Retinal pigment epithelial cell (primary cell): ENCODE data around the gene ANKMY2.
A peak's percentile ranks its signal among the peaks of the same experiment; 100 is the strongest.
"Not testable (repeated sequence)": the region's sequence is repeated elsewhere in the genome, so short reads cannot be mapped to it uniquely, and the experiment has no call there.

Experiments used
- DNase-seq: peaks from one replicate; pipeline ENCODE4 v3.0.0-alpha.2; 2010; ENCODE audit warnings: low read depth
- H3K4me3 ChIP-seq: 2 replicates; pipeline ENCODE4 v1.5.1; 2011; ENCODE audit warnings: mild to moderate bottlenecking, low read length, control low read depth, moderate library complexity
- TF ChIP-seq, protein P1 (sequence below): conservative IDR thresholded peaks from 2 replicates; pipeline ENCODE4 v1.5.1; 2011; ENCODE audit warnings: low read depth, low read length, control low read depth, inconsistent platforms

The ANKMY2 gene

DNA sequence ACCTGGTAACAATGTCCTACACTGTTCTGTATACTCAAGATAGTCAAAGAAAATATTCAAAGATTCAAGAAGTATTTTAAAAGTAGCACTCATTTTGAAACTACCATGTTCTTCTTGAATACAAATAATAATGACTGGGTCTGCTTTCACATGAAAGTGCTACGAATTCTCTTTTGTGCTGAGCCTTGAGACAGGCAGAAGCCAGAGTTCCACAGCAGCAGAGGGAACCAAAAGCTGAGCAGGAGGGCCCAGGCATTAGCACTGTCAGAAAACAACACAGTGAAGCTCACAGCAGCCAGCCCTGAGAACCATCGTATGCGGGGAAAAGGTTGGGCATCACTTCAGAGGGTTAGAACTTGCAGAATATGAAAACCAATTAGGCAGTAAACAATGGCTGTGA lies 38.9 kb downstream of the ANKMY2 start:
- TF ChIP-seq, protein P1, sequence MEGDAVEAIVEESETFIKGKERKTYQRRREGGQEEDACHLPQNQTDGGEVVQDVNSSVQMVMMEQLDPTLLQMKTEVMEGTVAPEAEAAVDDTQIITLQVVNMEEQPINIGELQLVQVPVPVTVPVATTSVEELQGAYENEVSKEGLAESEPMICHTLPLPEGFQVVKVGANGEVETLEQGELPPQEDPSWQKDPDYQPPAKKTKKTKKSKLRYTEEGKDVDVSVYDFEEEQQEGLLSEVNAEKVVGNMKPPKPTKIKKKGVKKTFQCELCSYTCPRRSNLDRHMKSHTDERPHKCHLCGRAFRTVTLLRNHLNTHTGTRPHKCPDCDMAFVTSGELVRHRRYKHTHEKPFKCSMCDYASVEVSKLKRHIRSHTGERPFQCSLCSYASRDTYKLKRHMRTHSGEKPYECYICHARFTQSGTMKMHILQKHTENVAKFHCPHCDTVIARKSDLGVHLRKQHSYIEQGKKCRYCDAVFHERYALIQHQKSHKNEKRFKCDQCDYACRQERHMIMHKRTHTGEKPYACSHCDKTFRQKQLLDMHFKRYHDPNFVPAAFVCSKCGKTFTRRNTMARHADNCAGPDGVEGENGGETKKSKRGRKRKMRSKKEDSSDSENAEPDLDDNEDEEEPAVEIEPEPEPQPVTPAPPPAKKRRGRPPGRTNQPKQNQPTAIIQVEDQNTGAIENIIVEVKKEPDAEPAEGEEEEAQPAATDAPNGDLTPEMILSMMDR, result no peak
- DNase-seq, result no peak
- no peak overlapping the region for H3K4me3 ChIP-seq

DNA sequence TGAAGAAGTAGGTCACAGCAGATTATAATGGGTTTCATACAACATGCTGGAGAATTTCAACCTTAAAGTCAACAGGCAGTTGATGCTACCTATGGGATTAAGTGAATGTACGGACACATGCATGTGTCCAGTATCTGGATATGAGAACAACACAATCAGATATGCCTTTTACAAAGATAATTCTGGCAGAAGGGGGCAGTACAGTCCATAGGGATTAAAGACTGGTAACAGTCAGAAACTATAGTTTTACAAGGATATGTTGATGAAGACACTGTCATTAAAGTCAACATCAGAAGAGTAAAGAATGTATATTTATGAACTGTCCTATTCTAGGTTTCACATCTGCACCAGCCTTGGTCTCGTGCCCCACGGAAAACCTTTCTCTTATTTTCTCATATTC lies 41.5 kb downstream of the ANKMY2 start:
- H3K4me3 ChIP-seq, result no peak overlapping the region
- DNase-seq, result no peak
- TF ChIP-seq, protein P1, result peak; percentile 50

DNA sequence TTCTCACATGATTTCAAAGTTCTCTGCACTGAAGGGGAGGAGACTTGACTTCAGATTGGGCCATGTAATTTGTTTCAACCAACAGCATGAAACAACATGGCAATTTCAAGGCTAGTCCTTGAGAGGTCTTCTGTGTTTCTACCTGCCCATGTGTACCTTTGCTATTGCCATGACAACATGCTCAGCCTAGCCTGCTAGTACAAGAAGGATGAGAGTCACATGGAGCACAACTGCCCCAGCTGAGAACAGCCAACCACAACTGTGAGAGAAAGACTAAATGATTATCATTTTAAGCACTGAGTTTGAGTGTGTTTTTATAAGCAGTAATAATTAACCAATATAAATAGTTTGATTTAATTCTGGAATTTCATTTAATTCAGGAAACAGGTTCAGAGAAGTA lies 41.9 kb downstream of the ANKMY2 start:
- no peak for DNase-seq
- TF ChIP-seq, protein P1, result no peak
- no peak overlapping the region for H3K4me3 ChIP-seq

DNA sequence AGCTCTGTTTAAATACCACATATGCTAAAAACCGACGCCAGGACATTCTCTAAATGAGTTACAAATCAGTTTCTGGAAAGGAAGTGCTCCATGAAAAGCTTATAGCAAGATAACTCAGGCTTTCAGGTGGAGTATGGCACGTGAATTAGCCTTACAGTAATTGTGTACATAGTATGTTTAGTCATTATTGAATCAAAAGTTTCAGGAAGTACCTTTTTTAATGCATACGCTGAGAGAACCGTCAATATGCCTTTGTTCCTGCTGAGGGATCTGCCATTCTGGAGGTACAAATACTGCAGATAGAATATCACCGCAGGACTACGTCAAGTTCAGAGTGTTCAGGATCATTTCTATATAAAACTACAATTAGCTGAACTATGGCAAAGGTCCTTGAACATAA lies 45.7 kb downstream of the ANKMY2 start:
- TF ChIP-seq, protein P1, result no peak
- DNase-seq, result no peak
- H3K4me3 ChIP-seq, result no peak overlapping the region

DNA sequence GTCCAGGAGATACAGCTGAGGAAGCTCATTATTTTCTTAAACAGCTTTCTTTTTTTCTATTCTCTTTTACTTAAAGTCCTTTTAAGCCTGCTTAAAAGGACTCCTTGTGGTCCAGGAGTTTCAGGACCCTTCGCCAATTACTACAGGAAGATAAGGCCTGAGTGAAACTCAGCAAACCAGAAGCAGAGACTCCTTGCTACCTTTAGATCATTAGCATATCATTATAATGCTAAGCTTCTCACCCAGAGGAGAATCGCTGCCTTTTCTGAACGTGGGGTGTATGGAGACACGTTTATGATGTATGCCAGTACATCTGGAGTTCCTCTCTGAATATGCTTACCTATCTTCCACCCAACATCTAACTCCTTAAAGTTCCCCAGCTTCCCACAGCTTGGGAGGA lies 47.5 kb downstream of the ANKMY2 start:
- no peak overlapping the region for H3K4me3 ChIP-seq
- no peak for DNase-seq
- TF ChIP-seq, protein P1, result no peak

DNA sequence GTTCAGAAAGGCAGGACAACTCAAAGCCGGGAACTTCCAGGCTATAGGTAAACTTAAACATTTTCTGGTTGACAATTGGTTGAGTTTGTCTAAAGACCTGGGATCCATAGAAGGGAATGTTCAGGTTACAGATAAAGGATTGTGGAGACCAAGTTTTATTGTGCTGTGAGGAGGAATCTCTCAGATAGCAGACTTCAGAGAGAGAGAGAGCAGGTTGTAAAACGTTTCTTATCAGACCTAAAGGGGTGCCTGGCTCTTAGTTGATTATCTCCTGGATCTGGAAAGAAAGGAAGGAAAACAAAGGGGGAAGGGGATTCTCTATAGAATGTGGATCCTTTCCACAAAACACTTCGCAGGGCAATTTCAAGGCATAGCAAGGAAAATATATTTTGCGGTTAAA lies 50.0 kb downstream of the ANKMY2 start:
- DNase-seq, result not testable (repeated sequence)

DNA sequence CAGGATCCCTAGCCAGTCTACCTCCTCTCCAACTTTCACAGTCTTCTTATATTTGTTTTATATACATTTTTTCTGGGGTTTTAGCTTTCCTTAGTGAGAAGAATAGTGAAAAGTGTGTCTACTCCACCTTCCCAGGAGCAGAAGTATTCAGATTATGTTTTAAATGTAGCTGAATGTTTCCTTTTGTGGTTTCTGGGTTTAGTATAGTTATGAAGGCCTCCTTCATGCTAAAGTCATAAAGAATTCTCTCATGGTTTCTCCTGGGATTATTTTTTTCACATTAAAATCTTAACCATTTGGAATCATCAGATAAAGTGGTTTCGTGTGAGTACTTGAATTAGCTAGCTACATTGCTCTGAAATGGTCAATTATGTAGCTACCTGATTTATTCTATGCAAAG lies 50.9 kb downstream of the ANKMY2 start:
- no peak for DNase-seq
- H3K4me3 ChIP-seq, result no peak overlapping the region
- TF ChIP-seq, protein P1, result no peak

More for the DNA sequence above, 50.0 kb downstream of the ANKMY2 start:
- not testable (repeated sequence) for H3K4me3 ChIP-seq

DNA sequence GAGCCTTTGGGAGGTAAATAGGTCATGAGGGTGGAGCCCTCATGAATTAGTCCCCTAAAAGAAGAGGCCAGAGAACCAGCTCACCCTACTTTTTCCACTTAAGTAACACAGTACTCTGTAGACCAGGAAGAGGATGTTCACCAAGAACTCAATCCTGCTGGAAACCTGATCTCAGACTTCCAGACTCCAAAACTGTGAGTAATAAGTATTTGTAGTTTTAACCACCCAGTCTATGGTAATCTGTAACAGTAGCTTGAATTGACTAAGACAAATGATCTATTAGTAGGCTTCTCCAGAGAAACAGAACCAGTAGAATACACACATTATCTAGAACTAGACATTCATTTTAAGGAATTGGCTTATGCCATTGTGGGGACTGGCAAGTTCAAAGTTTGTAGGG lies 51.5 kb downstream of the ANKMY2 start:
- TF ChIP-seq, protein P1, result no peak
- no peak for DNase-seq
- H3K4me3 ChIP-seq, result no peak overlapping the region
